AG08396 (cell line): ENCODE measurements around the gene TFDP2.
"Not testable (repeated sequence)": the region's sequence is repeated elsewhere in the genome, so short reads cannot be mapped to it uniquely, and the experiment has no call there.

Experiments
- DNase-seq: peaks from one replicate; pipeline ENCODE4 v3.0.0; 2012; ENCODE audit warnings: low spot score, mixed read lengths

Gene TFDP2

GRCh38 chr3:142127941-142128658, 21.2 kb downstream of the TFDP2 start:
- no peak for DNase-seq

- DNase-seq: no peak
Measured at GRCh38 chr3:142124243-142124642, 25.1 kb downstream of the TFDP2 start.

- DNase-seq: peak; percentile 7
Measured at GRCh38 chr3:142120707-142121106, 28.6 kb downstream of the TFDP2 start.

- no peak for DNase-seq
Measured at GRCh38 chr3:142118911-142119310, 30.4 kb downstream of the TFDP2 start.

GRCh38 chr3:142117056-142117851, 32.1 kb downstream of the TFDP2 start:
- no peak for DNase-seq

GRCh38 chr3:142115867-142116668, 33.3 kb downstream of the TFDP2 start:
- no peak for DNase-seq

GRCh38 chr3:142112601-142113000, 36.7 kb downstream of the TFDP2 start:
- DNase-seq: no peak

GRCh38 chr3:142106548-142106947, 42.8 kb downstream of the TFDP2 start:
- DNase-seq: no peak

GRCh38 chr3:142105991-142106390, 43.4 kb downstream of the TFDP2 start:
- no peak for DNase-seq

GRCh38 chr3:142104763-142105162, 44.6 kb downstream of the TFDP2 start:
- no peak for DNase-seq

GRCh38 chr3:142098964-142099363, 50.4 kb downstream of the TFDP2 start:
- DNase-seq: no peak

GRCh38 chr3:142097099-142097843, 52.1 kb downstream of the TFDP2 start:
- DNase-seq: no peak

GRCh38 chr3:142095841-142096240, 53.5 kb downstream of the TFDP2 start:
- no peak for DNase-seq

- DNase-seq: not testable (repeated sequence)
Measured at GRCh38 chr3:142088925-142089324, 60.4 kb downstream of the TFDP2 start.

- DNase-seq: no peak
Measured at GRCh38 chr3:142088522-142088921, 60.8 kb downstream of the TFDP2 start.

- DNase-seq: peak; percentile 30
Measured at GRCh38 chr3:142087676-142088075, 61.7 kb downstream of the TFDP2 start.

- no peak for DNase-seq
Measured at GRCh38 chr3:142086581-142087090, 62.7 kb downstream of the TFDP2 start.

GRCh38 chr3:142081178-142081577, 68.2 kb downstream of the TFDP2 start:
- no peak for DNase-seq

GRCh38 chr3:142077859-142078500, 71.4 kb downstream of the TFDP2 start:
- no peak for DNase-seq

GRCh38 chr3:142077155-142077858, 72.0 kb downstream of the TFDP2 start:
- no peak for DNase-seq
